Activated CD4-positive, CD25-positive, alpha-beta regulatory T cell (primary cell): ENCODE results near the gene ICA1L.
"Not testable (repeated sequence)": the region's sequence is repeated elsewhere in the genome, so short reads cannot be mapped to it uniquely, and the experiment has no call there.

ENCODE experiments used
- DNase-seq, 4 experiments: peaks; one replicate each; lab custom pipeline; 2025; lab: John Stamatoyannopoulos, UW

Gene ICA1L

DNA sequence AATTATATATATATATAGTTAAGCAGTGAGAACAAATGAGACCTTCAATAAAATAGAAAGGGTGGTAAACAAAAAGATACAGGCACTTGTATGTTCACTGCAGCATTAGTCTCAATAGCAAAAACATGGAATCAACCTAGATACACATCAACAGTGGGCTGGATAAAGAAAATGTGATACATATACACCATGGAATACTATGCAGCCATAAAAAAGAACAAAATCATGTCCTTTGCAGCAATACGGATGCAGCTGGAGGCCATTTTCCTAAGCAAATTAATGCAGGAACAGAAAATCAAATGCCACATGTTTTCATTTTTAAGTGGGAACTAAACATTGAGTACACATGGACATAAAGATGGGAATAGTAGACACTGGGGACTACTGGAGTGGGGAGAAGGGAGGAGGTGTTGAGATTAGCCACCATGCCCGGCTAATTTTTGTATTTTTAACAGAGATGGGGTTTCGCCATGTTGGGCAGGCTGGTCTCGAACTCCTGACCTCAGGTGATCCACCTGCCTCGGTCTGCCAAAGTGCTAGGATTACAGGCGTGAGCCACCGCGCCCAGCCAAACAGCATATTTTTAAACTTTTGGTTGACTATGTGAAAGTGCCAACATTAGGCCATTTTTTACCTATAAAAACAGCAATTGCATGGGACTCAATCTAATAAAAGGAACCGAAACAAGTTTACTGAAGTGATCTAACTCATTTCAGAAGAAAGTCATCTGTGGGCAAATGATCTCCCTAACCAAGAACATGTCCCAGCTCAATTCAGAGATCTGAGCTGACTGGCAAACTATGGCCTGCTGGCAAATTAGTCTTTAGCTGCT is 23.7 kb downstream of the ICA1L start:
- DNase-seq, result no peak

DNA sequence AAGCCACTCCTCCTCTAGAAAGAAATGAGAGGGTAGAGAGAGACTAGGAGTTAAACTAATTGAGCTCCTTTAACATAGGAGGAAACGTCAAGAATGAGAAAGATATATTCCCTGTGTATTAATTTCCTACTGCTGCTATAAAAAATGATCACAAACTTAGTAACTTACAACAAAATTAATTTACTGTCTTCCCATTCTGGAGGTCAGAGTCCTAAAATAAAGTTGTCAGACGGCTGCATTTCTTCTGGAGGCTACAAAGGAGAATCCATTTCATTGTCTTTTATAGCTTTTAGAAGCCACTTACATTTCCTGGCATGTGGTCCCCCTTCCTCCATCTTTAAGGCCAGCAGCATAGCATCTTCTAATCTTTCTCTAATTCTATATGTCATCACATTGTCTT is 26.9 kb downstream of the ICA1L start:
- no peak for DNase-seq

DNA sequence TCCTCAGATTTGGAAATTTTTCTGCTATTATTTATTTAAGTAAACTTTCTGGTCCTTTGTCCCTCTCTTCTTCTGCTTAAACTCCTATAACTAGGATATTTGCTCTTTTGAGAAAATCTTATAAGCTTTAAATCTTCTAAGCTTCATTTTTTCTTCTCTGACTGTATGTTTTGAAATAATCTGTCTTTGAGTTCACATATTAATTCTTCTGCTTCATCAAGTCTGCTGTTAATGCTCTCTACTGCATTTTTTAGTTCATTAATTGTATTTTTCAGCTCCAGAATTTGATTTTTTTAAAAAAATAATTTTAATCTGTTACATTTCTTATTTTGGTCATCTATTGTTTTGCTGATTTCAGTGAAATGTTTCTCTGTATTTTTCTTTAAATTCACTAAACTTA is 28.9 kb downstream of the ICA1L start:
- DNase-seq, result no peak

DNA sequence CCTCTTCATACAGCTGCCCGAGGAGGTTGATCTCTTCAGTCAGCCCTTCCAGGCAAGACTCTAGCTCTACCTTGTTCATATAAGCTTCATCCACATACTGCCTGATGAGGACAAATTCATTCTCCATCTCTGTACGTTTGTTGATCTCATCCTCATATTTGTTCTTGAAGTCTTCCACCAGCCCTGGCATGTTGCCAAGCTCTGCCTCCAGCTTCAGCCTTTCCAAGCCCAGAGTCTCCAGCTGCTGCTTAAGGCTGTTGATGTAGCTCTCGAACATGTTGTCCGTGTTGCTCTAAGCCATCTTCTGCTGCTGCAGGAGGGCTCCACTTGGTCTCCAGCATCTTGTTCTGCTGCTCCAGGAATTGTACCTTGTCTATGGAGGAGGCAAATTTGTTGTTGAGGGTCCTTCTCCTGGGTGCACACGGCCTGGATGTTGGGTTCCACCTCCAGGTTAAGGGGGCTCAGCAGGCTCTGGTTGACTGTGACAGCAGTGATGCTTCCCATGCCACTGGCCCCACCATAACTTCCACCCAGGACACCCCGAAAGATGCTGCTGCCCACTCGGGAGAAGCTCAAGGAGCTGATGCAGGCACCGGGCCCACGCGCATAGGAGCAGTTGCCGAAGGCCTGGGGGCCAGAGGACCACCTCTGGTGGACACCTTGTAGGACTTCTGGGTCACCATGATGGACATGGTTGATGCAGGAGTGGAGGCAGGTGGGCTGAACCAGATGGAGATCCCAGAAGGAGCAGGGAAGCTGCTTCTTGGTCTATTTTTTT is 30.3 kb downstream of the ICA1L start:
- no peak for DNase-seq

DNA sequence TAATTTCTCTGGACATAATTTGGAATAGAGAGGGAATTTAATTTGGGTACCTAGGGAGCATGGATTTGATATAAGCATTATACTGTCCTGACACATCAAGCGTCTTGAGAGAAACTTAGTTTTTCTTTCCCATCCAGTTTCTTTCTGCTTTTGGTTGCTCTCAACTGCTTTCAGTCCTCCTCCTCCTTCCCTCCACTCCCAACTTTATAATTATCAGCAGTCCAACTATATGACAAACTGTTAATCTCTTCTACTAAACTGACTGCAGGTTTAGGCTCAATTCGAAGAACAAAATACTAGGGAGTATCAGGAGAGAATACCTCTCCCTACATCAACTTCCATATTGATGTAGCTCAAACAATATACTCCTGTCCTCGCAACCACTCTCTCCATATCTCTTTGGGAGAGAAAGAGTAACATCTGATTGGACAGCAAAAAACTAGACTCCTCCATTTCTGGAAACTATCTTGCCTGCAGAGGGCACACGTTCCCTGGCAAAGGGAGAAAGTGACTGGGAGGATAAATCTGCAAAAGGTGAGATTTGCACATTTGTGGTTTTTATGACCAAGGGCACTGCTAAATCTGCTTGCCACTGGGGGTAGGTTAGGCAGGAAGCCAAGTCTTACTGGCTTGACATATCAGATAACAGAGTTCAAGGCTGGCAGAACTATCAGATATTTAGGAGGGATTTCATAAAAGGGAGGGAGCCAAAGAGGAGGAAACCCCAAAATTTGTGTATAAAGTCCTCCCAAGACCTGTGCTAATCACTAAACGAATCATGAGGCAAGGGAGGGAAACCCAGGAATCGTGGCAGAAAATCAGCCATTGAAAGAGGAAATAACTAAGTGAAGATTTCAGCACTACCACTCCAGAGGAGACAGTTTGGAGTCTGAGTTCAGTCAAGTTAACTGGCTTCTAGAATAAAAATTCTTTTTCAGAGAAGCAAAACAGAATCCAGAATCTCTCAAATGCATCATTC is 40.0 kb downstream of the ICA1L start:
- peak in 1 of 4 experiments; percentile 3 for DNase-seq

DNA sequence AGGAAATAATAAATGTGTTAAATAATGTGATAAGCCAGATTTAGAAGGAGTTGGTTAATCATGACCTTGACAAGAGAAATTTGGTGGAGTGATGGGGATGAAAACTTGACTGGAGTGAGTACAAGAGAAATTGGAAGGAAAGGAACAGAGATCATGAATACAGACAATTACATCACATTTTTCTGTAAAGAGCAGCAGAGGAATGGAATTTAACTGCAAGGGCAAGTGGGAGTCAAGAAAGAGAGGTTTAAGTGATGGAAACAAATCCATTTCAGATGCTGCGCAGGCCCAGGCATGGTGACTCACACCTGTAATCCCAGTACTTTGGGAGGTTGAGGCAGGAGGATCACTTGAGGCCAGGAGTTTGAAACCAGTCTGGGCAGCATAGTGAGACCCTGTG is 46.7 kb downstream of the ICA1L start:
- DNase-seq, result no peak

DNA sequence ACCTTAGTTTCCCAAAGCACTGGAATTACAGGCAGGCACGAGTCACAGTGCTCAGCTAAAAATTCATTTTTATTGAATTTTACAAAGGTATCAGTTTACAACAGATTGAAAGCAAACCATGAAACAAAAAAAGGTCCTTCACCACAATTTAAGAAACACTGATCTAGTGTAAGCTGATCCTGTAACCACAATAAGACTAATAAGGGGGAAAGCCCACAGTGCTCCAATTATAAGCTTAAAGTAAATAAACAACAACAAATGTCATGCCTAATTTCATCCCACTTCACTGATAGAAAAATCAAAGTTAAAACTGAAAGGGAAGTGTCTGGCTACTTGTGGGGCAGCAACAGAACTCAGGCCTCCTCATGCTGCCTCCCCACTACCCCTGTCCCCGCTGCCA is 49.2 kb downstream of the ICA1L start:
- no peak for DNase-seq

DNA sequence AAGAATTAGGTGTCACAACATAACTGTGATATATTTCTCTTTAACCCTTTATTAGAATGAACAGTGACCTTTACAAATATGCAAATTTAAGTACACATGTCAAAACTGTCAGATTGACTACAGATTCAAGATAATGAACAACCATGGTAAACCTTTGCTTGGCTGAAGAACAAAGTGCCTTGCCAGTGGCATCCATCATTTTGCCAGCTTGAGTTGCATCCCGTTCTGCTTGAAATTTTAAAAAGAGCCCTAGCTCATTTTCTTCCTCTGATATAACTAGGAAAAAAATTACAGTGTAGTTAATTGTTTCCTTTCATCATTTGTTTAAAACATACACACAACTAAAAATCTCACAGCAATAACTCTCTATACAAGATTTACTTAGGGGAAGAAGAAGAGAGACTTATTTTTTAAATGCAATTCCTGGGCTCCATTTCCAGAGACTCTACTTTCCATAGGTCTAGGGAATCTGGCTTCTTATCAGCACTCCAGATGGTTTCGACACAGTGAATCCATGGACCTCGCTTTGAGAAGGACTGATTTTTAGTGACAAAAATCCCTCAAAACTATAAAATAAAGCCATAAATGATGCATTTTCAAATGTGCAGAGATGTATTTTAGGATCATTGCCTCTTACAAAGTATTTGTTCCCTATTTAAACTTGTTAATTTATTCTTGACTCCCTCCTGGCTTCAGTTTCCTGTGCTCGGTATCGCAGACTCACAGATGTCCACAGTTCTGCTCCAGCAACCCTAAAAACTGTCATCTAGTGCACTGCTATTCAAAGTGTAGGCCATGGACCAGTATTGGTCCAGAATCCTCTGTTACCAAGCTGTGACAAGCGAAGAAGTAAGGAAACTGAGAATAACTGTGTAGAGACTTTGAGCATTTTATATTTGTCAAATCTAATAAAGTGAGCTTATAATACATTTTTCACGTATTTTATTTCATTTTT is 50.1 kb downstream of the ICA1L start:
- no peak for DNase-seq

DNA sequence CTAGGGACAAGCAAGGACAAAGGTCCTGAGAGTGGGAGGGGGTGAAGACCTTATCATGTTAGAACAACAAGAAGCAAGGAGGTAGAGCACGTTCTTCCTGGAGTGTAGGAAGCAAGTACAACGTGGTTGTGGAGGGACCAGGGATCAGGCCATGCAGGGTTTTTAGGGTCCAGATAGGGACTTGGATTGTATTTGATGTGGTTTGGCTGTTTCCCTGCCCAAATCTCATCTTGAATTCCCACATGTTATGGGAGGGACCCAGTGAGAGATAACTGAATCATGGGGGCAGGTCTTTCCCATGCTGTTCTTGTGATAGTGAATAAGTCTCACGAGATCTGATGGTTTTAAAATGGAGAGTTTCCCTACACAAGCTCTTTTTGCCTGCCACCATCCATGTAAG is 53.2 kb downstream of the ICA1L start:
- no peak for DNase-seq

DNA sequence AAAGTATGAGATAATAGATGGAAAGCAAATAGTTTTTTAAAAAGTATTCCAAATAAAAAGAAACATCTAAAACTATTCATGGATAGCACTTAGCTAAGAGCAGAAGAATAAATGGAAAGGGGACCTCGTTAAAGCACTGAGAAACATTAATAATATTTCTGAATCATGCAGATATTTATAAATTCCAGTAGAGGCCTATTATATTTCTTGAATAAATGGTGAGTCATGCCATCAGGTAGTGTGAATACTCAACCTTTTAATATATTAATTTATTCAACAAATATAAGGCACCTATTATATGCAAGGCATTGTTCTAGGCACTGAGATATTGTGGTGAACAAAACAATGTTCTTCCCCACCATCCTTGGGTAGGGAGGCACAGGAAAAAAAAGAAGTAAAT is 53.8 kb downstream of the ICA1L start:
- DNase-seq, result no peak

DNA sequence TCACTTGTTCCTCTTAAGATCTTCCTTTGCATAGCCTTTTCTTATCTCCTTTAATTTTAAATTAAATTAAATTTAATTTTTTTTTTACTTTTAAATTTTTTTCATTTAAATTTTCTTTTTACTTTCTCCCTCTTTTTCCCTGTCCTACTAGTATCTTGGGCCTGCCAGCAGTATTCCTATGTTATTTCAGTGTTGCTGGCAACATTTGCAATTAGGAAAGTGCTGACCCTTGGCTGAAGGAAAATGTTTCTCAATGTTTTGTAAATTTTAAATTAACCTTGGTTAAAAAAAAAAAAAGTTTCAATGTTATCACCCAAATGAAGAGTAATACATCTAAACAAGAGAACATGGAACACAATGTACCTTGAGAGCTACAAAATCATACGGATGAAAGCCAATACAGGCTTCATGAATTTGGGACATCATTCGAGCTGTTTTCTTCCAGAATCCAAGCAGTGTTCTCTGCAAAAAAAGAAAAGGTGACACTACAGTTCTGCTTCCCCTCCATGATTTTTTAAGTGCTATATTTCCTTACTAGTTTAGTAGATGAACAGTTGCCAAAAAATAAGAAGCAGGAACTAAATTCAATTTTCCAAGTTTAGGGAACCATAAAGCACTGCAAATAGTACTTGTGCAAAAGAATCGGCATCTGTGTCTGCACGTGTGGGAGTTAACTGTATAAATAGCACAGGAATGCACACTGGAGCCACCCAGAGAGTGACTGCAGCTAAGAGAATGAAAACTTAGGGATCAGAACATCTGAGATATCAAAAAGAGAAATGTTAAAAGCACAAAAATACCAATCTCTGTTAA is 55.8 kb downstream of the ICA1L start:
- no peak for DNase-seq

DNA sequence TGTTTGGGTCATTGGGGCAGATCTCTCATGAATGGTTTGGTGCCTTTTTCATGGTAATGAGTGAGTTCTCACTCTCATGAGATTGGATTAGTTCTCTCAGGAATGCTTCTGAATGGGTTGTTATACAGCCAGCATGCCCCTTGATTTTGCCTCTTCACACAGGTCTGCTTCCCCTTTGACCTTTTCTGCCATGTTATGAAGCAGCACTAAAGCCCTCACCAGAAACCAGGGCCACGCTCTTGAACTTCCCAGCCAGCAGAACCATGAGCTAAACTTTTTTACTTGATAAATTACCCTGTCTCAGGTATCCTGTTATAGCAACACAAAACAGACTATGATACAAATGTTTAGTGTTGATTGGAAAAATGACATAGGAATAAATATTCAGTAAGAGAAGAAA is 57.3 kb downstream of the ICA1L start:
- DNase-seq, result no peak

DNA sequence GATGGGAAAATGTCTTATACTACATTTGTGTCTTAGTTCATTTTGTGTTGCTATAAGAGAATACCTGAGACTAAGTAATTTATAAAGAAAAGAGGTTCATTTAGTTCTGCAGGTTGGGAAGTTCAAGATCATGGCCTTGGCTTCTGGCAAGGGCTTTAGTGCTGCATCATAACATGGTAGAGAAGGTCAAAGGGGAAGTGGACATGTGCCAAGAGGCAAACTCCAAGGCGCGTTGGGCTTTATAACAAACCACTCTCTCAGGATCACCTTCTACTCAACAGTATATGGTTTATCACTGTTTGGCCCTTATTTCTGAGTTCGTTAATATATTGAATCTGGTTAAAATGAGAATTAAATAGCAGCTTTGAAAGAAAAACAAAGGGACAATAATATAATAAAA is 58.2 kb downstream of the ICA1L start:
- no peak for DNase-seq

DNA sequence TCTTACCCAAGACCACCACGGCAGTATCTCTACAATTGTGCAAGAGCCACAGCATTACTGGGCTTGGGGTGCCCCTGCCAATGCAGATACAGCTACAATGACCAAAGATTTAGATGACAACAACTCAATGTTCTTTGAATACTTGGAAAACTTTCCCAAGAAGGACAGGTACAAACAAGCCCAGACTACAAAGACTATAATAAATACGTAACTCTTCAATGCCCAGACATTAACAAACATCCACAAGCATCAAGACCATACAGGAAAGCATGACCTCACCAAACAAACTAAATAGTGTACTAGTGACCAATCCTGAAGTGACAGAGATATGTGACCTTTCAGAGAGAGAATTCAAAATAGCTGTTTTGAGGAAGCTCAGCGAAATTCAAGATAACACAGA is 62.8 kb downstream of the ICA1L start:
- no peak for DNase-seq

DNA sequence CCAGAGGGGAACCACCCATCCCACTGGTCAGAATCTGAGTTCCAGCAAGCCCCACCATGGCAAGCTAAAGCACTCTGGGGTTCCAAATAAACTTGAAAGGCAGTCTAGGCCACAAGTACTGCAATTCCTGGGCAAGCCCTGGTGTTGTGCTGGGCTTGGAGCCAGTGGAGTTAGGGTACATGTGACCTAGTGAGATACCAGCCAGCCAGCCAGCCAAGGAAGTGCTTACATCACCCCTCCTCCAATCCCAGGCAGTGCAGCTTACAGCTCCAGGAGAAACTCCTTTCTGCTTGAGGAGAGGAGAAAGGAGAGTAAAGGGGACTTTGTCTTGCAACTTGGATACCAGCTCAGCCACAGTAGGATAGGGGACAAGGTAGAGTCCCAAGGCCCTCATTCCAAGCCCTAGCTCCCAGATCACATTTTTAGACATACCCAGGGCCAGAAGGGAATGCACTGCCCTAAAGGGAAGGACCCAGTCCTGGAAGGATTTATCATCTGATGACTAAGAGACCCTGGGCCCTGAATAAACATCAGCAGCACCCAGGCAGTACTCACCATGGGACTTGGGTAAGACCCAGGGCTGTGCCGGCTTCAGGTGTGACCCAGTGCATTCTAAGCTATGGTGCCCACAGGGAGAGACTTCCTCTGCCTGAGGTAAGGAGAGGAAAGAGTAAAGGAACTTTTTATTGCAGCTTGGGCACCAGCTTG is 64.0 kb downstream of the ICA1L start:
- DNase-seq, result not testable (repeated sequence)

DNA sequence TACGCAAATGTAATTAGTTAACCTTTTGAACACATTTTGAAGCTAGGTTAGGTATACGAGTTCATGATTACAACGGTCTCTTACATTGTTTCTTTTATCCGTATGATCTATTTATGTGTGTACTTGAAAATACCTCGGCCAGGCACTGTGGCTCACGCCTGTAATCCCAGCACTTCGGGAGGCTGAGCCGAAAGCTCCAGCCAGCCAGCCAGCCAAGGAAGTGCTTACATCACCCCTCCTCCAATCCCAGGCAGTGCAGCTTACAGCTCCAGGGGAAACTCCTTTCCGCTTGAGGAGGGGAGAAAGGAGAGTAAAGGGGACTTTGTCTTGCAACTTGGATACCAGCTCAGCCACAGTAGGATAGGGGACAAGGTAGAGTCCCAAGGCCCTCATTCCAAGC is 65.7 kb downstream of the ICA1L start:
- not testable (repeated sequence) for DNase-seq

DNA sequence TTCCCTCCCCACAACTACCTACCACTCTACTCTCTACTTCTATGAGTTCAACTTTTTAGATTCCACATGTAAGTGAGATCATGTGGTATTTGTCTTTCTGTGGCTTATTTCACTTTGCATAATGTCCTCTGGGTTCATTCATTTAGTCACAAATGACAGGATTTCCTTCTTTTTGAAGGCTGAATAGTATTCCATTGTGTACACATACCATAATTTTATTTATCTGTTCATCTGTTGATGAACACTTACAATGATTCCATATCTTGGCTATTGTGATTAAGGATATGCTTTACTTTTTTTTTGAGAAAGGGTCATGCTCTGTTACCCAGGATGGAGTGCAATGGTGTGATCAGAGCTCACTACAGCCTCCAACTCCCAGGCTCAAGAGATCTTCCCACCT is 73.6 kb downstream of the ICA1L start:
- DNase-seq, result no peak

DNA sequence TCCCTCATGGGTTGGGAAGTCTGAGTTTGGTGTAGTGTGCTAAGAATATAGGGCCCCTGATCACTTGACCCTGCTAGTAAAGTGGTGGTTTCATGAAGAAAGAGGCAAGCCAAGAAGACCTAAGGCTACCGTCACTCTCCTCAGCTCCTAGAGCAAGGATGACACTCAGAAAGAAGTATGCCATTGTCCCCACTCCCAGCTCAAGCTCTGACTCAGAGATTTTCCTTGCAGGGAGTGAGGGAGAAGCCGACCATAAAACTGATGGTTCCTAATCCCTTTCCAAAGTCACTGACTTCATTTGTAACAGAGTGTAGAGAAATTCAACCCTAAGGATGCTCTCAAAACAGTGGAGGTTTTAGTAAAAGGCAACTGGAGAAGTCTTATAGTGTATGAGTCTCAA is 80.9 kb downstream of the ICA1L start:
- no peak for DNase-seq

DNA sequence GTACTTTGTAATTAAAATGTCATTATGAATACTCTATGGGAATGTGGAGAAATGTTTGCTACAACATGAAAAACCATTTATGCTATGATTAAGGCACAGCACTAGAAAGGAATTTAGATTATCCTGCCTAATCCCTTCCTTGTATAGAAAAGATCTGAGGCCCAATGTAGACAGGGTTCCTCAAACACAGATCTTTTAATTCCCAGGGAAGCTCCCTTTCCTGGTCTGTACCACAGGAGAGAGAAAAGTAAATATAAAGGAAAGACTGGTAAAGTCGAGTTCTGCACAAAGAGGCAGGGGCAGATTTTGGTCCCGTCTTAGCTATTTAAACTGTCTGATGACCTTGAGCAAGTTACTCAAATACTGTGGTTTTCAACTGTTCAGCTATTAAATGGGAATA is 84.7 kb downstream of the ICA1L start:
- DNase-seq, result no peak
